Gastroesophageal sphincter (tissue), 3 donors: ENCODE data around the gene SMCO2.

Experiments used
- CTCF ChIP-seq, 4 experiments: fragments of 200-600 bp in 2 of 4; fragments of 450-650 bp in 2 of 4; sonication (generic) in 1 of 4; IDR thresholded peaks; one replicate each; pipeline ENCODE4 v1.5.1; 2017 to 2019; ENCODE audit warnings: antibody characterized with exemption in 4 of 4, mild to moderate bottlenecking in 2 of 4, moderate library complexity in 2 of 4
- POLR2A ChIP-seq, 2 donors: fragments of 450-650 bp; IDR thresholded peaks; one replicate each; pipeline ENCODE4 v1.6.1; 2017; ENCODE audit warnings: antibody characterized with exemption in 2 of 2, mild to moderate bottlenecking in 2 of 2, moderate library complexity in 1 of 2

GRCh38 chr12:27505109-27505508 is 58.6 kb downstream of the SMCO2 start:
- TF ChIP-seq CTCF (IDR thresholded peaks at IDR 0.05): no peak
- TF ChIP-seq POLR2A (IDR thresholded peaks at IDR 0.05): no peak
